GM12891 (cell line): Measurements from ENCODE around the gene FAM117B.
"Not testable (repeated sequence)": the region's sequence is repeated elsewhere in the genome, so short reads cannot be mapped to it uniquely, and the experiment has no call there.

Experiments
- DNase-seq: peaks from one replicate; pipeline ENCODE4 v3.0.0; 2011; ENCODE audit warnings: low spot score; ENCODE audit not compliant: insufficient read length
- FAIRE-seq: peaks from 2 replicates; lab custom pipeline; 2011; peaks lifted over from hg19 to GRCh38; lab: Jason Lieb, UNC
- PAX5 ChIP-seq: IDR thresholded peaks from 2 replicates; pipeline ENCODE4 v1.6.1; 2011; ENCODE audit warnings: low read length, moderate library complexity, mild to moderate bottlenecking; ENCODE audit not compliant: insufficient read depth, severe bottlenecking
- POLR2A ChIP-seq: IDR thresholded peaks from 2 replicates; pipeline ENCODE4 v1.6.1; 2011; ENCODE audit warnings: low read depth, low read length, control low read depth
- POLR2AphosphoS5 ChIP-seq: IDR thresholded peaks from 2 replicates; pipeline ENCODE4 v1.6.1; 2011; ENCODE audit warnings: low read depth, low read length, control low read depth
- POU2F2 ChIP-seq: IDR thresholded peaks from 2 replicates; pipeline ENCODE4 v1.6.1; 2011; ENCODE audit warnings: low read depth, mild to moderate bottlenecking, control low read depth, low read length, moderate library complexity
- SPI1 ChIP-seq: IDR thresholded peaks from 2 replicates; pipeline ENCODE4 v1.6.1; 2011; ENCODE audit warnings: low read depth, low read length, control low read depth
- TAF1 ChIP-seq: IDR thresholded peaks from 2 replicates; pipeline ENCODE4 v1.6.1; 2011; ENCODE audit warnings: low read depth, low read length, control low read depth

Gene FAM117B

GRCh38 chr2:202671317-202672035 is 36.7 kb downstream of the FAM117B start:
- TF ChIP-seq POU2F2 (no peak), POLR2AphosphoS5 (no peak), PAX5 (no peak), SPI1 (no peak), POLR2A (no peak), TAF1 (no peak)
- DNase-seq (no peak), FAIRE-seq (peak; percentile 80)

- DNase-seq, FAIRE-seq: not testable (repeated sequence)
Observed at GRCh38 chr2:202675097-202675496, 40.3 kb downstream of the FAM117B start.

GRCh38 chr2:202679980-202680379 is 45.2 kb downstream of the FAM117B start:
- FAIRE-seq, result no peak
- DNase-seq, result no peak
- no peak for TF ChIP-seq PAX5
- no peak for TF ChIP-seq POU2F2
- no peak for TF ChIP-seq TAF1

- DNase-seq, result no peak
- no peak for FAIRE-seq
- TF ChIP-seq SPI1 (no peak), TAF1 (no peak), POU2F2 (no peak), POLR2A (no peak), PAX5 (no peak), POLR2AphosphoS5 (no peak)
Observed at GRCh38 chr2:202680512-202680911, 45.7 kb downstream of the FAM117B start.

- no peak for DNase-seq
- peak; percentile 56 for FAIRE-seq
- TF ChIP-seq POLR2AphosphoS5 (no peak), POLR2A (no peak)
Observed at GRCh38 chr2:202681688-202682205, 47.0 kb downstream of the FAM117B start.

- DNase-seq, result no peak
- TF ChIP-seq SPI1, result no peak
- TF ChIP-seq PAX5, result no peak
- no peak for TF ChIP-seq POLR2A
- no peak for TF ChIP-seq POU2F2
- no peak for TF ChIP-seq POLR2AphosphoS5
- no peak for TF ChIP-seq TAF1
- FAIRE-seq, result no peak
Observed at GRCh38 chr2:202682274-202682673, 47.5 kb downstream of the FAM117B start.

GRCh38 chr2:202687276-202687675 is 52.5 kb downstream of the FAM117B start:
- TF ChIP-seq POLR2AphosphoS5 (no peak), POLR2A (no peak), PAX5 (no peak), POU2F2 (no peak), TAF1 (no peak), SPI1 (no peak)
- DNase-seq, result no peak
- no peak for FAIRE-seq

GRCh38 chr2:202689459-202689858 is 54.7 kb downstream of the FAM117B start:
- TF ChIP-seq POLR2A, result no peak
- no peak for TF ChIP-seq POU2F2
- no peak for TF ChIP-seq PAX5
- TF ChIP-seq TAF1, result no peak
- no peak for TF ChIP-seq SPI1
- no peak for TF ChIP-seq POLR2AphosphoS5
- FAIRE-seq (no peak), DNase-seq (no peak)

- TF ChIP-seq POLR2AphosphoS5 (no peak), SPI1 (no peak)
- DNase-seq (no peak), FAIRE-seq (no peak)
Observed at GRCh38 chr2:202689898-202690297, 55.1 kb downstream of the FAM117B start.

GRCh38 chr2:202690321-202690900 is 55.6 kb downstream of the FAM117B start:
- no peak for FAIRE-seq
- TF ChIP-seq TAF1, result no peak
- no peak for TF ChIP-seq POU2F2
- TF ChIP-seq SPI1, result no peak
- TF ChIP-seq POLR2AphosphoS5, result no peak
- TF ChIP-seq PAX5, result no peak
- no peak for TF ChIP-seq POLR2A
- no peak for DNase-seq

- no peak for TF ChIP-seq TAF1
- TF ChIP-seq POLR2A, result no peak
- TF ChIP-seq POU2F2, result no peak
- no peak for TF ChIP-seq POLR2AphosphoS5
- TF ChIP-seq PAX5, result no peak
- TF ChIP-seq SPI1, result no peak
- FAIRE-seq (no peak), DNase-seq (no peak)
Observed at GRCh38 chr2:202693503-202693902, 58.7 kb downstream of the FAM117B start.
